ENCODE data around the gene BANK1.

BANK1 gene

DNA sequence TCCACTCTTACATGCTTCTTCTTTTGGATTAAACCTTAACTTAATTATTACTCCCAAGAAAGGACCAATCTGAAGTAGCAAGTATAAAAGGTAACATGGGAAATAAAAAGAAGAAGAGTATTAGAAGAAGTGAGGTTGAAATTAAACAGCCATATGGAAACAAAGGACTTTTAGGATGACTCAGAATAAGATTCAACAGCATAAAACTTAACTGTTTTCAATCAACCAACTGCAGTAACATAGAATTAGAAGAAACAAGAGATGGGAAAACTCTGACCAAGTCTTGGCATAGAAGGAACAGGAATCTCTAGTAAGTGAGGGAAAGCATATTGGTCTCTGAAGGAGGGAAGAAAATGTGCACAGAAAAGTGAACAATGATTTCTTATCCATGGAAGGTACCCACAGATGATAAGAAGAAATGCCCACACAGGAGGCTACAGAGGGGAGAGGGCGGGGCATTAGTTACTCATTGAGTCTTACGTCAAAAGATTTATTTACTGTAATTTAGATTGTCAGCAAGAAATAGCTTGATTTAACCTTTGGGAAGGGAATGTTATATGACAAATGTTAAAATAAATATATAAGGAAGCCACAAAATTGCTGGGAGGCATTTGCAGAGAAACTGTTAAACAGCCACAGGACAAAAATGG, 177.3 kb downstream of the BANK1 start:
- DNase-seq, result no peak

DNA sequence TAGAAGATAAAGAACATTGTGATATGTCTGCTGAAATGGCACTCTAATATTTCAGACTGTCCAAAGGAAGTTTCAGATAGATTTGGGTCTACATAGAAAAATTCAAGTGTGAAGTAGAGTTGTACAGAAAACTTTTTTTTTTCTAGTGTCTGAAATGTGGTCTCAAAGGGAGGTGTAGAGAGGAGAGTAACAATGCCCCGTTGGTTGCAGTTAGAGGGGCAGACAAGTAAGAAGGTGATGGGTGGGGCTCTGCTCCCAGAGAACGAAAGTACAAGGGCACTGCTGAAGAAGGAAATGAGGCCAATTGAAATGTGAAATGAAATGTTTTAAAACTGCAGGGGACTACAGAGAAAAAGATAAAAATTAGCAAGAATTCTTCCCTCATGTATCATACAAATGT, 177.8 kb downstream of the BANK1 start:
- no peak for DNase-seq

DNA sequence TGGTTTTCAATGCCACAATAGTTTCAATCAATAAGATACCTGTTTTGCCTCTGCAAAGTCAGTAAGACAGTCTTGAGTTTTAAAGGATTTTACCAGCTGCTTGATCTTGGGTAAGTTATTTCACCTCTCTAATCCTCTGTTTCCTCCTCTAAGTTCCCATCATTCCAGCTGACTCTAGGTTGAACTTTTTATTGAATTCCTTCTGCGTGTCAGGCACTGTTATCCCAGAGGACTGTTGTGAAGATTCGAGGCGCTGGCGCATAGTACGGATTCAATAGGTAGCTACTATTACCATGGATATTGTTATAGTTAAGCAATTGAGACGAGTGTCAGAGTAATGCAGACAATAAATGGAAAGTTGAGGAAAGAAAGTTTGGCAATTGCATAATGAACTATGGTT, 179.4 kb downstream of the BANK1 start:
- DNase-seq, result no peak

DNA sequence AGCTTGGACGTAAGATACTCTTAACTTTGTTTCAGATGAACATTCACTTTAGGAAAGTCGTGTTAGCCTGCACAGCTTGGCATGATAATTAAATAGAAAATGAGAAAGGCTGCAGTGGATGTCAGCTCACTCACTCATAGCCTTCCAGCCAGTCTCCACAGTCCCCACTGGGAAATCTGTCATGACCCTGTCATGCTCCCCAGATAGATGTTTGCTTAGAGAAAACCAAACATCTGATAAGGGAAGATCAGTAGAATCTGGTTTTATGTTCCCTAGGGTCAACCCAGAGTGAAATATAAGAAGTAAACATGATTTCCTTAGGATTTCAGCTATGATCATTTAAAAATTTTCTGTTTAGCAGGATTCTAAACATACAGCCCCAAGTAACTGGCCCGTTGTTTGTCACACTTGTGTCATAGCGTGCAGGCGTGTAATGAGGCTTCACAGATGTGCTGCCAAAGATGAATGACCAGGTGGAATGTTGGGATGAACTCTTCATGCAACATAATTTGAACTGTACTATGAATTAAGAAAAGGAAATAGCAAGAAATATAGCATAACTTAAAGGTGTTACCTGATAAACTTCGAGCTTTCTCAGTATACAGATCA, 180.1 kb downstream of the BANK1 start:
- no peak for DNase-seq

DNA sequence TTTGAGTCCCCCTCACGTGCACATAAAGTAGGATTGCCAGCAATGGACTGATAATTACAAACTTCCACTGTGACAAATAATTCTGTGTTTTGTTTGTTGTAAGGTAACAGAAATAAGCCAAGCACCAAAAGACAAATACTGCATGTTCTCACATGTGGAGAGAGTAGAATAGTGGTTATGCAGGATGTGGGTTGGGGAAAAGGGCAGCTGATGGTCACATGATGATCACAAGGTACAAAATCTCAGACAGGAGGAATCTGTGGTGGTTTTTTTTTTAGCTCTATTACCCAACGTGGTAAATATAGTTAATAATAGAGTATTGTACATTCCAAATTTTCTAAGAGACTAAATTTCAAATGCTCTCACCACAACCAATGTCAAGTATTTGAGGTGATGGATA, 182.3 kb downstream of the BANK1 start:
- no peak for DNase-seq

DNA sequence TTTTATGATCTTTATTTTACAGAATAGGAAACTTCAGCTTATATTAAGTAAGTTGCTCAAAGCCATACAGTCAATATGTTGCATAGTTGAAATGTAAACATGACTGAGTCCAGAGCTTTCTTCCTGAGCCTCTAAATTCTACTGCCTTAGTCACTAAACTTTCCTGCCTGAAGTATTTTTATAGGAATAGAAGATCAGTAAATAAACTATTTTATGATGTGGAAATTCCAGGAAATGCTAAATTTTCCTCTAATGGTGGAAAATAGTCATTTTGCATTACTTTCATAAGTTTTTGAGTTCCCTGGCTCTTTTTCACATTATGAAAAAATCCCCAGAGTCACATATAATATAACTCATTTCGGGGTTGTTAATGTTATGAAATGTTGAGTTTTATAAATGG, 182.8 kb downstream of the BANK1 start:
- DNase-seq, result no peak

DNA sequence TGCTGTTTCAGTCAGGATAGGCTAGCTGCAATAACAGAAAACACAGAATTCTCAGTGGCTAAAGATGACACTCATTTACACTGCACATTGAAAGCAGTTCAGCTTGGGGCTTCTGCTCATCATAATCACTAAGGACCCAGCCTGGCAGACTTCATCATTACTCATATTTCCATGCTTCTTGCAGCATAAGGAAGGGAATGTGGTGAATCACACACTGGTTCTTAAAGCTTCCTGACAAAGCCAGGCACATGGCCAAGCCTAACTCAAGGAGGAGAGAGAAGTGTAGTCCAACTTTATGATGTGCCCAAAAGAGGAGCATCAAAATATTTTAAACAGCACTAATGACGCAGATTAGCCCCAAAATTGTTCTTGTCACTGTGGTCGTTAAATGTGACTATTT, 186.5 kb downstream of the BANK1 start:
- DNase-seq, result no peak

DNA sequence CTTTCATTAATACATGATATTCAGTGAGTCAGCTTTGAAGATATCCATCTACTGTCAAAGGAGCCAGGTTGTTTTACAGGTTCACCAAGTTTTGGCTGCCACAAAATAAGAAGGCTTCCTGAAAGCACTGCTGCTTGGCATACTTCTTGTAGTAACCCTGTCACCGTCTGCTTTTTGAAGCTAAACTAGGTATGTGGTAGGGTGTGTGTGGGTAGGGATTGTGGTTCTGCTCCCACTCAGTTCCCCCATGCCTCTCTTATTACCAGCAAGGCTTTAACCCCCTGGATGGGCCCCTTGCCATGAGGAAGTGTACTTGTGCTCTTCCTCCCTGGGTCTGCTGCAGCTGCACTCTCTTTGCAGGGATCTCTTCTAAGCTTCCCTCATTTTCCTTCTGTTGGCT, 191.2 kb downstream of the BANK1 start:
- DNase-seq, result no peak

DNA sequence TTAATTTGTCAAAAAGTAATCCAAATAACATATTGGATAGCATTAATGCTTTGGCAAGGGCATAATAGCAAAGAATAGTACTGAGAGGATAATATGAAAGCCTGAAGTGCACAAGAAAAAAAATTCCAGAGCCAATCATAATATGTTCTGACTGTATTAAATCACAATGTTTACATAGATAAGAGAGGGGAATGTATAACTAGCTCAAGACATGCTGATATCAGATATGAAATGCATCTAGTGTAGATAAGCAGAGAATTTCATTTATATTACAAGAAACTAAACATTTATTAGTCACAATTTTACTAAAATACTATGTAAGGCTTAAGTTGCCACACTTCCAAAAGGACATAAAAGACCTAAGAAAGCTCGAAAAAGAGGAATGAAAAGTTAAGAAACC, 193.3 kb downstream of the BANK1 start:
- DNase-seq, result no peak

DNA sequence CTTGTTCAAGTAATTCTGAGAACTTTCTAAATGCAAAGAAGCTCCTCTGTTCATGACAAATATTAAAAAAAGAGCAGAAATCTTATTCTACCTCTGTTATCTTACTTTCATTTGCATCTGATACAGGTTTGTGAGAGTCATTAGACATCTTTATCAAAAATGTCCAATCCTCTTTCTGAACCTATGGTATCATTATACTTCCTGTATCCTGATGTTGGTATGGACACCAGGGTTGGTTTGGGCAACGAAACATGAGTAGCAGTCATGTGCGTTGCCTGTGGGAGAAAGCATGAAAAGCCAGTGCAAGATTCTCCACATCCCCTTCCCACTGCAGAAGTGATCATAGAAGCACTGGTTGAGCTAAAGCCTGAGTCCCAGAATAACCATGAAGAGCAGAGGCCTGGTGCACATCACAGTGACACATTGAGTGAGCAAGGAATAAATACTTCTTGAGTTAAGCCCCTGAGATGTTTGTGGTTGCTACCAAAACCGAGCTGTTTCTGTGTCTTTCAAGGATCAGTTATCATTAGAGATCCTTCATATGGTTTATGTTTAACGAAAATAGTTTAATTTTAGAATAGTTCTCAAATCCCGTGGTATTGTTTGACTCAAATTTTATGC, 197.2 kb downstream of the BANK1 start:
- no peak for DNase-seq

DNA sequence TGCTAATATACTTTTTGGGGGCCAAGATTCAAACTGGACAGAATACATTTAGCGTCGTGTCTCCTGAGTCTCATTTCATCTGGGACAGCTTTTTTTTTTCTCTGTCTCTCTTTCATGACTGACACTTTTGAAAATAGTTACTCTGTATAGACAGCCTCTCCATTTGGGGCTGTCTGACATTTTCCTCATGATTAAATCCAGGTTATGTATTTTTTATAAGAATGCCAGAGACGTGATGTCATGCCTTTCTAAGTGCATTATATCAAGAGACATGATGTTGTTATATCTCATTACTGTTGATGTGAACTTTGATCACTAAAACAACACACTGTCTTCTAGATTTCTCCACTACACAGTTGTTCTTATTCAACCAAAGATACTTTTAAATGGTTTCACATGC, 199.0 kb downstream of the BANK1 start:
- no peak for DNase-seq

DNA sequence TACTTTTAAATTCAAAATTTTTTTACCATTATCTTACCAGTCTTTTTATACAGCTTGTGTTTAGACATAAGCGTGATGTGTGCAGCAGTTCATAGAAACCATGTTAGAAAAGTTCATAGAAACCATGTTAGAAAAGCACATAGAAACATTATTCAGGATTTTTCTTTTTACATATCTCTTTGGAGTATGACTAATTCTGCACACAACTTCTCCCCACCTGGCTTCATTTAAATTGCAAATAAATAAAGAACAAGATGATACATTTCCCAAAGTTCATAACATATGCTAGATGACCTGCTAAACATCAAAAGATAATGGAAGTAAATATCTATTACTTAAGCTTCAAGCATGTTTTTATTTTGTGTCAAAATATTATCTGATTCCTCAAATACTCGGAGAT, 201.9 kb downstream of the BANK1 start:
- DNase-seq, result no peak

DNA sequence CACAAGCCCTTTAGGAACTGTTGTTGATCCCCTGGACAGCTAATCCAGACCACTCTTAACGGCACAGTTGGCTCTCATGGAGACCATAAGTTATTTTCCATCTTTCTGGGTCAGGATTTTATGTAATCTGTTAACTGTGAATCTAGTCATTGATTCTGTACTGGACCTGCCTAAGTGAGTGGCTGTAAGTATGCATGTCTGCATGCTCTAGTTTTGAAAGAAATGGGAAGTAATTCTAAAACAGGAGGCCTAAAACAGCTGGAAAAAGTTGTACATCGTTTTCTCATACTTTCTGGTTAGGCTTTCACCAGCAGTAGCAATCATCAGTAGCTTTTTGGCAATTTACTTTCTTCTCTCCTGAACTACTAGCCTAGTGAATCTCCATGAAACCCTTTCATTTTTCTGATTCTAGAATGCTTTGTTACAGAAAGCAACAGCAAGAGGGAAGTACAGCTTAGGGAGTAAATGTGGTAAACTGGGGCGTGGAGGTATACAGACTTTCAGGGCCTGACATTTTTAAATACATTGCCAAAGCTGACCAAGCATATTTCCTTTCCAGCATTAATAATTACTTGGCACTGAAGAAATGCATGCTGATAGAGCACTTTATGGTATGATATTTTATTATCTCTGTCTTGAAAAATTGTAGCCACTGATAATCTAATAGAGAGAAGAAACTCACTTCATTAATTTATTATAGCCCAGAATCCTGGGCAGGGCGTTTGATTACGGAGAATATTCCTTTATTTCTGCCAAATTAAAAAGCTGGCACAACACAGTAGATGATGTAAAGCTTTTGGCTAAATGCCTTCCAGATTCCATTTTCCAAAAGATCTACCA, 202.7 kb downstream of the BANK1 start:
- no peak for DNase-seq

DNA sequence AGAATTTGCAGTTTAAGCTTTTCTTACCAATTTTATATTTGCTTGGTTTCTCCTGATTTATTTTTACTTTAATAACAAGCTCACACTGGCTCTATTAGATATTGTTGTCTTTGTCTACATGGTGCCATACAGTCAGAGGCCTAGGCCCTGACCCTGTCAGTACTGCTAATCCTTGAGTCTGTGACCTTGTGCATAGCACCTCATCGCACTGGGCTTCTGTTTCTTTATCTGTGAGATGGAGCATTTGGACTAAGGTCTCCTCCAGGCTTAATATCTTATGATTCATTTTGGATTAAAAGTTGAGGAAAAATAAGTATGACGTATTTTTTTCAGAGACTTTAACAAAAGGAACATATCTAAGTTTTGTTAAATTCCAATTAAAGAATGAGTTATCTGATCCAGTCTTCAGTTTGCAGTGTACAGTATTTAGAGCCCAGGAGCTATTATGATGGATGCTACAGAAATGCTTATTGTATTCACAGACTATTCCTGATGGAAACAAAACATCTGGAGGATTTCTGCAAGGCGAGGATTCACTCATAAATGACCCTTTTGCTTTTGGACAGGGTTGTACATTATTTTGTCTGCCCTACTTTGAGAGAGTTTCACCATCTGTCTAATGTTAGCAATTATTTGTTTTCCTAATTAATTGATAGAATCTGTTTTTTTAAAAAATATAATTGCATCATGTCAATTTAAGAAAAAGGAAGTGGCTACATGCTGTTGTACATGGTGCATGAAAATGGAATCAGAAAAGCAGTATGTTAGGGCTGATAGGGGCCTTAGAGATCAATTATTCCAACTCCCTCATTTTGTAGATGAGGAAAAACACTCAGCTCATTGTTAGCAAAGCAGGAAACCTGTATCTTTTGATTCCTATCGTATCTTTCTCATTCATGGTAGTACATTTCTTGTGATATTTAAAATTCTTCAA, 203.6 kb downstream of the BANK1 start:
- no peak for DNase-seq

DNA sequence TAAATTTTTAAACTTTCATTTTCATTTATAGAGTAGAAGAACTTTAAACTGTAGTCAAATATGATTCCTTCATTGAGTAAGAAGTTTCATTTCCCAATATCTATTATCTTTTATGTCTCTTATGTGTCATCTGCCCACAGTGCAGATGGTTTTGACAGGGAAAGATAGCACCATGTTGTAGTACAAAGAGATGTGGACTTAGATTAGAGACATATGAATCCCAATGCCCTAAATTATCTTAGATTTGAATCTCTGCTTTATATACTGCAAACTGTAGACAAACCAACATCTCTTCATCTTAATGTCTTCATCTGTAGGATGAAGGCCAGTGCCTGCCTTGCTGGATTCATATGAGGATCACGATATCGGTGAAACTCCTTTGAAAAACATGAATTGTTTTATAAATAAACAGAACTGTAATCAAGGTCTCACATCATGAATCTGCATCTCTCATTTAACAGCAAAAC, 217.5 kb downstream of the BANK1 start:
- DNase-seq, result no peak

DNA sequence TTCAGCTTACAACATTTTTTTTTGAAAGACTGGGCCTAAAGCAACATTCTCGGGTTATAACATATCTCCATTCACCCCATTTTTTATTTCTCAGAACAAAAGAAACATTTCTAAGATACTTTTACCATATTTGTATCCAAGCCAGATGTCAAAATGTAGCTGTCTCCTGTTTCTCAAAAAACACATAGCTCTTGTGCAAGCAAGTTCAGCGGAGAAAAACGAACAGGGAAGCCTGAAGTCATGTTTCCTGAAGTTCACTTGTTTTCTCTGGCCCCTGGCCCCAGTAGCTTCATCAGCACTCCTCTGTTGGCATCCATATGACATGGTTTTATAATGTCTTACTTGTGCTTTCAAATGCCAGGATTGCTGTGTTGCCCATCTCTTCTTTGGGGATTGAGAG, 218.2 kb downstream of the BANK1 start:
- DNase-seq, result no peak

DNA sequence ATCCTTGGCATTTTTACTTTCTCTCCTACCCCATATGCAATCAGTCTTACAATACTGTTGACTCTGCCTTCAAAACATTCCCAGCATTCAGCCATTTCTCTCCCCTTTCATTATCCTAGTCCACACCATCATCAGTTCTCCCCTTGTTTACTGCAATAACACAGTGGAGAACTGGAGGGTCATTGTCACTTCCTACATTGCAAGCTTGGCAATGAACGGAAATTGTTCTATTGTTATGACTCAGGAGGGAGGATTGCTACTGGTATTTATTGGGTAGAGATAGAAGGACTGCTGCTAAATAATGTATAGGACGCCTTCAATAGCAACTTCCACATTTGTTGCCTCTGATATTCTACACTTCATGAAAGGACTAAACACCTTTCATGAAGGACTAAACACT, 231.8 kb downstream of the BANK1 start:
- no peak for DNase-seq

DNA sequence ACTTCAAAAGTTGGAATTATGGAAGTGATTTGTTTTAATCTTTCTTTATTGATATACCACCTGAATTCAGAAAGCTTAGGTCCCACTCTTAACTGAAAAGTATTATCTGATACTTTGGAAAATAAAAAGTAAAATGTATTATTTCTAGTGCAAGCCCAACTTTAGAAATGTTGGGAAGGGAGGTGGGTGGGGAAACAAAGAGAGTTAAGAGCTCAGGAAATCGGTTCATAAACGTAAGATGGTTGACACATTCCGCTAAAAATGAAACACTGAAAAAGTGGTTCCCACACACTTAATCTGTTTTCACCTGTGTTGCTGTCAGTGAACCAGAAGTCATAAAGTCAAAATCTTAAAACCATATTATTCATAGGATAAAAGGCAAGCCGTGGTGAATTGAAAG, 237.4 kb downstream of the BANK1 start:
- no peak for DNase-seq

DNA sequence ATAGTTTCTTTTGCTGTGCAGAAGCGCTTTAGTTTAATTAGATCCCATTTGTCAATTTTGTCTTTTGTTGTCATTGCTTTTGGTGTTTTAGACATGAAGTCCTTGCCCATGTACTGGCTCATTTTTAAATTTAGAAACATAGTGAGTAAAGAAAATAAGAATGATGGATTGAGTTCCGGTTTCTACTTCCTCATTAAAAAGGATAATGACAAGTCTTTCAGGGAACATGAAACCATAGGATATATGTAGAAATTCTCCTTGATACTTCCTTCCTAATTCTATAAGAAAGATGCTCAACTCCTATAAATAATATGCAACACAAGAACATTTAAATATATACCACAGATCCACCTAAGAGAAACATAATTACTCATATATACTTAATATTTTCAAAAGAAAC, 240.9 kb downstream of the BANK1 start:
- no peak for DNase-seq

DNA sequence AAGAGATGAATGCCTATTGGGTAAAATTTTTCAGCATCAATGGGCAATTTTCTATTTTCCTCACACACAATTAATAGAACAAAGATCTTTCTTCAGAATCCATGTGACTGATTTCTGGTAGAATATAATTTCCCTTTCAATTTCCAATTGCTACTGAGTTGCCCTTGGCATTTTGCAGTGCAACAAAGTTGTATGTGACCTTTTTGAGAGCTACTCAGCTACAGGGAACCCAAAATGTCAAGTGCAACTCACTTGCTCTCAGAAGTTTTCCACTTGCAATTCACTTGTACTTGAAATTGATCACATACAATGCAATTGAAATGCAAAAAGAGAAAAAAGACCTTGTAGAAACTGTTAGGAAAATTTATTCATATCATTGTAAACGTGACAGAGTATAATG, 245.5 kb downstream of the BANK1 start:
- no peak for DNase-seq

DNA sequence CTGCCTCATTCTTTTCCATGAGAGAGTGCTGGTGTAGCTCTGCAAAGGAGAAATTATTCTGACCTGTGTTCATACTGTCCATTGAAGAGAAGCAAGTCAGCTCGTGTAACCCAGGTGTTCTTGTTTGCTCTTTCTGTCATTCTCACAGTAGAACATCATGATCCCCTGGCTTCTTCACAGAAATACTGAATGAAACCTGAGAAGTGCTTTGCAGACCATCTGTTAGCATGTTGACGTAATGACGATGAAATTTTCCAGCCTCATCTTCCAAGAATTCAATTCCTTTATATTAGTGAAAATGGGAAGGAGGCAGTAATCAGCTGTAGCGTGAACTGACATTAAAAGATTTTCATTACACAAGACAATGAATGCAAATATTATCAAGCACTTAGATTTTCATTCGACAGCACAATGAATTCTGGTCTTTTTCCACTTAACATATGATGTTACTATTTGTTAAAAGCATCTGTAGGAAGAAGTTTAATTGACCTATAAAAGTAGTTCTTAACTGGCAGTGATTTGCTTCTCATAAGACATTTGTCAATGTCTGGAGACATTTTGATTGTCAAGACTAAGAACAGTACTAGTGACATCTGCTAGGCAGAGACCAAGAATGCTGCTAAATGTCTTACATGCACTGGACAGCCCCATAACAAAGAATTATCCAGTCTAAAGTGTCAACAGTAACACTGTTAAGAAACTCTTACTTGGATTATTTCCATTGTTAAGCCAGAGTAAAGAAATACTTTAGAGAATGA, 246.3 kb downstream of the BANK1 start:
- DNase-seq, result no peak

DNA sequence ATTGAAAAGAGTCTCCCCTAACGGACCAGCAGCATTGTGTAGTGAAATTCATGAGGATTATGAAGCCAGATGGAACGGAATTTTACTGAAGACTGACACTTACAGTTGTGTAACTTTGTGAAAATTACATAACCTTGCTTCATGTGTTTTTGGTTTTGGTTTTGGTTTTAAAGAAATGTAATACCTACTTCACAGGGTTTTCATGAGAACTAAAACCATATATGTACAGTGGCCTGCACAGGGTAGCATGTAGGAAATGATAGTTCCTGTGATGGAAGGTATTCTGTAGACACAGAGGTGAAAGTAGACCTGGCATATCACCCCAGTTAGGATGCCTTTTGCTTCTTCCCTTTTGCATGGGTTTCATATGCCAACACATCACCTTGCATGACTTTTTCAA, 247.0 kb downstream of the BANK1 start:
- DNase-seq, result no peak
